HepG2 (cell line): ENCODE measurements around the gene LRRC10B.

Experiments used
- FOXK2 ChIP-seq: fragments of 450-650 bp; IDR thresholded peaks from 2 replicates; pipeline ENCODE4 v1.6.1; 2016
- ZNF207 ChIP-seq: fragments of 450-650 bp; IDR thresholded peaks from 2 replicates; pipeline ENCODE4 v1.6.1; 2016; ENCODE audit warnings: antibody characterized with exemption, borderline replicate concordance
- ZNF879 ChIP-seq: sonication (generic); formaldehyde crosslinking; IDR thresholded peaks from 2 replicates; pipeline ENCODE4 v1.8.1; 2023; ENCODE audit warnings: missing genetic modification reagents

- TF ChIP-seq ZNF207 = no peak
- no peak for TF ChIP-seq FOXK2
- no peak for TF ChIP-seq ZNF879
Observed at GRCh38 chr11:61507012-61507768, 1.4 kb upstream of the LRRC10B start.
